Trophoblast cell (in vitro differentiated cells and primary cell): ENCODE results near the gene KIAA1549.

Source experiments
- DNase-seq, 2 donors: peaks; one replicate each; pipeline ENCODE4 v3.0.0-alpha.2; 2016
- H2AFZ ChIP-seq: 2 replicates; pipeline ENCODE4 v1.6.1; 2013; ENCODE audit warnings: low read length, moderate library complexity, mild to moderate bottlenecking; ENCODE audit not compliant: insufficient read depth, poor library complexity
- H2AK5ac ChIP-seq: 2 replicates; pipeline ENCODE4 v1.6.1; 2013; ENCODE audit warnings: mild to moderate bottlenecking, low read length
- H2BK120ac ChIP-seq: 2 replicates; pipeline ENCODE4 v1.6.1; 2013; ENCODE audit warnings: low read length, mild to moderate bottlenecking, moderate library complexity; ENCODE audit not compliant: insufficient read depth, poor library complexity
- H2BK12ac ChIP-seq: 2 replicates; pipeline ENCODE4 v1.6.1; 2013; ENCODE audit warnings: mild to moderate bottlenecking, low read length, moderate library complexity
- H2BK5ac ChIP-seq: 2 replicates; pipeline ENCODE4 v1.6.1; 2013; ENCODE audit warnings: low read length, low read depth, moderate library complexity, mild to moderate bottlenecking; ENCODE audit not compliant: poor library complexity
- H3K14ac ChIP-seq: 2 replicates; pipeline ENCODE4 v1.6.1; 2013; ENCODE audit warnings: mild to moderate bottlenecking, low read length
- H3K18ac ChIP-seq: 2 replicates; pipeline ENCODE4 v1.6.1; 2013; ENCODE audit warnings: mild to moderate bottlenecking, low read length
- H3K23ac ChIP-seq: 2 replicates; pipeline ENCODE4 v1.6.1; 2013; ENCODE audit warnings: low read length
- H3K27ac ChIP-seq: 2 replicates; pipeline ENCODE4 v1.5.1; 2013; ENCODE audit warnings: low read depth, mild to moderate bottlenecking, inconsistent platforms, low read length, moderate library complexity
- H3K27me3 ChIP-seq: 2 replicates; pipeline ENCODE4 v1.6.1; 2013; ENCODE audit warnings: inconsistent platforms, mild to moderate bottlenecking, low read length, moderate library complexity; ENCODE audit not compliant: insufficient read depth
- H3K36me3 ChIP-seq, 2 experiments: 1 replicate in 1 of 2; 2 replicates in 1 of 2; pipeline ENCODE4 v1.6.1; 2013; ENCODE audit warnings: low read length in 2 of 2, mild to moderate bottlenecking in 2 of 2, moderate library complexity in 1 of 2; ENCODE audit not compliant: insufficient read depth in 2 of 2, control insufficient read depth in 1 of 2
- H3K4ac ChIP-seq: 2 replicates; pipeline ENCODE4 v1.6.1; 2013; ENCODE audit warnings: low read depth, mild to moderate bottlenecking, low read length, moderate library complexity
- H3K4me1 ChIP-seq, 2 experiments: 1 replicate in 1 of 2; 2 replicates in 1 of 2; pipeline ENCODE4 v1.6.1; 2013; ENCODE audit warnings: low read length in 2 of 2, mild to moderate bottlenecking in 2 of 2, moderate library complexity in 1 of 2; ENCODE audit not compliant: insufficient read depth in 2 of 2, control insufficient read depth in 1 of 2
- H3K4me2 ChIP-seq: 2 replicates; pipeline ENCODE4 v1.6.1; 2013; ENCODE audit warnings: inconsistent platforms, mild to moderate bottlenecking, low read length, moderate library complexity
- H3K4me3 ChIP-seq: 2 replicates; pipeline ENCODE4 v1.5.1; 2013; ENCODE audit warnings: mild to moderate bottlenecking, low read depth, low read length, inconsistent platforms
- H3K79me1 ChIP-seq: one replicate; pipeline ENCODE4 v1.6.1; 2013; ENCODE audit warnings: low read length
- H3K79me2 ChIP-seq: 2 replicates; pipeline ENCODE4 v1.6.1; 2013; ENCODE audit warnings: low read length, mild to moderate bottlenecking; ENCODE audit not compliant: control insufficient read depth, insufficient read depth, poor library complexity
- H3K9ac ChIP-seq: 2 replicates; pipeline ENCODE4 v1.6.1; 2013; ENCODE audit warnings: mild to moderate bottlenecking, low read length
- H3K9me3 ChIP-seq: 2 replicates; pipeline ENCODE4 v1.6.1; 2013; ENCODE audit warnings: low read depth, mild to moderate bottlenecking, control low read depth, inconsistent platforms, low read length; ENCODE audit not compliant: insufficient read depth
- H4K12ac ChIP-seq: 2 replicates; pipeline ENCODE4 v1.6.1; 2013; ENCODE audit warnings: low read depth, mild to moderate bottlenecking, low read length, moderate library complexity
- H4K8ac ChIP-seq: 2 replicates; pipeline ENCODE4 v1.6.1; 2013; ENCODE audit warnings: low read depth, mild to moderate bottlenecking, low read length, moderate library complexity
- H4K91ac ChIP-seq: one replicate; pipeline ENCODE4 v1.6.1; 2013; ENCODE audit warnings: low read depth, mild to moderate bottlenecking, low read length, moderate library complexity
- WGBS: extraction: QIAGEN DNeasy Blood & Tissue Kit; methylation state at CpG from one replicate; pipeline ENCODE4 v1.1.7; 2013; ENCODE audit warnings: missing lambda C conversion rate; ENCODE audit not compliant: insufficient read length, insufficient coverage; ENCODE audit errors: extremely low coverage; 5-methylcytosine and 5-hydroxymethylcytosine counted together

KIAA1549 gene

GRCh38 chr7:138852469-138852868 lies 128.7 kb downstream of the KIAA1549 start:
- H3K79me2 ChIP-seq, result no peaks in the 10 kb centered on the region
- no peak overlapping the region for H2AK5ac ChIP-seq
- H3K18ac ChIP-seq, result no peak overlapping the region
- no CpG with 5 or more reads among the region's 5 CpGs for WGBS
- H3K4me1 ChIP-seq, result no peaks in the 10 kb centered on the region
- H2AFZ ChIP-seq, result no peak overlapping the region
- no peaks in the 10 kb centered on the region for H3K27me3 ChIP-seq
- no peak overlapping the region for H3K4ac ChIP-seq
- H3K23ac ChIP-seq, result no peak overlapping the region
- no peak overlapping the region for H3K14ac ChIP-seq
- H2BK12ac ChIP-seq, result no peak overlapping the region
- no peak overlapping the region for H3K27ac ChIP-seq
- H4K91ac ChIP-seq, result no peak overlapping the region
- H3K9ac ChIP-seq, result no peak overlapping the region
- no peaks in the 10 kb centered on the region for H3K9me3 ChIP-seq
- no peak overlapping the region for H2BK120ac ChIP-seq
- H4K8ac ChIP-seq, result no peak overlapping the region
- peaks cover 3 to 19% of the 10 kb centered on the region in 2 experiments for H3K36me3 ChIP-seq
- no peak overlapping the region for H3K4me3 ChIP-seq
- no peak overlapping the region for H4K12ac ChIP-seq
- no peaks in the 10 kb centered on the region for H3K79me1 ChIP-seq
- no peak overlapping the region for H2BK5ac ChIP-seq
- DNase-seq, result no peak
- H3K4me2 ChIP-seq, result no peak overlapping the region

DNA sequence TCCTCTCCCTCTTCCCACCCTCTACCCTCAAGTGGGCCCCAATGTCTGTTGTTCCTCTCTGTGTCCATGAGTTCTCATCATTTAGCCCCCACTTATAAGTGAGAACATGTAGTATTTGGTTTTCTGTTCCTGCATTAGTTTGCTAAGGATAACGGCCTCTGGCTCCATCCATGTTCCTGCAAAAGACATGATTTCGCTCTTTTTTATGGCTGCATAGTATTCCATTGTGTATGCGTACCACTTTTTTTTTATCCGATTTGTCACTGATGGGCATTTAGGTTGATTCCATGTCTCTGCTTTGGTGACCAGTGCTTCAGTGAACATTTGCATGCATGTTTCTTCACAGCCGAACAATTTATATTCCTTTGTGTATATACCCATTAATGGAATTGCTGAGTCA lies 131.5 kb downstream of the KIAA1549 start:
- no peaks in the 10 kb centered on the region for H3K79me1 ChIP-seq
- H4K8ac ChIP-seq, result no peak overlapping the region
- no peak for DNase-seq
- H3K18ac ChIP-seq, result no peak overlapping the region
- H2BK5ac ChIP-seq, result no peak overlapping the region
- no peak overlapping the region for H3K27ac ChIP-seq
- no peak overlapping the region for H3K4ac ChIP-seq
- no peaks in the 10 kb centered on the region for H3K27me3 ChIP-seq
- no peak overlapping the region for H3K9ac ChIP-seq
- H3K14ac ChIP-seq, result no peak overlapping the region
- no peak overlapping the region for H2AK5ac ChIP-seq
- H3K4me1 ChIP-seq, result no peaks in the 10 kb centered on the region
- H3K36me3 ChIP-seq, result peaks cover 5 to 7% of the 10 kb centered on the region in 2 experiments
- H3K9me3 ChIP-seq, result no peaks in the 10 kb centered on the region
- no peak overlapping the region for H3K23ac ChIP-seq
- no peak overlapping the region for H4K12ac ChIP-seq
- no peak overlapping the region for H3K4me2 ChIP-seq
- no peaks in the 10 kb centered on the region for H3K79me2 ChIP-seq
- no peak overlapping the region for H2BK12ac ChIP-seq
- no peak overlapping the region for H2AFZ ChIP-seq
- no peak overlapping the region for H4K91ac ChIP-seq
- no peak overlapping the region for H3K4me3 ChIP-seq
- H2BK120ac ChIP-seq, result no peak overlapping the region
- no CpG with 5 or more reads among the region's 5 CpGs for WGBS

DNA sequence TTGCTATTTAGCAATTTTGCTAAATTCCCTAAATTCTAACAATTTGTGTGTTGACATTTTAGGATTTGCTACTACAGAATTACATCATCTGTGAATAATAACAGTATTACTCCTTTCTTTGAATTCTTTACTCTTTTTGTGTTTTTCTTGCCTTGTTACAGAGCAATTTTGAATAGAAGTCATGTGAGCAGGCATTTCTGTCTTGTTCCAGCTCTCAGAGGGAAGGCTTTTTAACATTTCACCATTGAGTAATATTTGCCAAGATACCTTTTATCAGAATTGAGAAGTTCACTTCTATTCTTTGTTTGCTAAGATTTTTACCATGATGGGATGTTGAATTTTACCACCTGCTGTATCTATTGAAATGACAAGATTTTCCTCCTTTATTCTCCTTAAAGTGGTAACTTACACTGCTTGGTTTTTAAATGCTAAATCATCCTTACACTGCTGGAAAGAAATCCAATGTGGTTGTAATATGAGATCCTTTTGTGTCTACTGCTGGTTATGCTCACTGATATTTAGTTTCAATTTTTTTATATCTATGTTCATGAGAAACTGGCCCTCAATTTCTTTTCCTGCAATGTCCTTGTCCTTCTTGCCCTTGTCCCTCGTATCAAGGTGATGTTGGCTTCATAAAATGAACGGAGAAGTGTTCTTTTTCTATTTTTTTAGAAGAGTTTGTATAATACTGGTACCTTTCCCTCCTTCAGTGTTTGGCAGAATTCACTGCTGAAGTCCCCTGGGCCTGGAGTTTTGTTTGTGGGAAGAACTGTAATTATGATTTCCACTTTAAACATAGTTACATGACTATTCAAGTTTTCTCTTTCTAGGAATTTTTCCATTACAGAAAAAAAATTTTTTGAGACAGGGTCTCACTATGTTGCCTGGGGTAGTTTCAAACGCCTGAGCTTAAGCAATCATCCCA lies 132.9 kb downstream of the KIAA1549 start:
- no peak overlapping the region for H2AK5ac ChIP-seq
- DNase-seq, result no peak
- no peaks in the 10 kb centered on the region for H3K27me3 ChIP-seq
- no peak overlapping the region for H2BK12ac ChIP-seq
- no peaks in the 10 kb centered on the region for H3K4me1 ChIP-seq
- no peak overlapping the region for H3K9ac ChIP-seq
- WGBS, result no CpG with 5 or more reads among the region's 3 CpGs
- no peaks in the 10 kb centered on the region for H3K79me2 ChIP-seq
- no peak overlapping the region for H4K91ac ChIP-seq
- H4K12ac ChIP-seq, result no peak overlapping the region
- H3K4me2 ChIP-seq, result no peak overlapping the region
- peaks cover 10 to 11% of the 10 kb centered on the region in 2 experiments for H3K36me3 ChIP-seq
- no peak overlapping the region for H3K27ac ChIP-seq
- H3K9me3 ChIP-seq, result peaks cover 2% of the 10 kb centered on the region
- H3K4me3 ChIP-seq, result no peak overlapping the region
- H3K18ac ChIP-seq, result no peak overlapping the region
- no peak overlapping the region for H3K14ac ChIP-seq
- H2AFZ ChIP-seq, result no peak overlapping the region
- no peak overlapping the region for H2BK120ac ChIP-seq
- no peaks in the 10 kb centered on the region for H3K79me1 ChIP-seq
- no peak overlapping the region for H3K4ac ChIP-seq
- no peak overlapping the region for H2BK5ac ChIP-seq
- H3K23ac ChIP-seq, result no peak overlapping the region
- H4K8ac ChIP-seq, result no peak overlapping the region

GRCh38 chr7:138845711-138846110 lies 135.5 kb downstream of the KIAA1549 start:
- WGBS, result no CpG with 5 or more reads among the region's 2 CpGs
- Histone ChIP-seq H3K27me3 (no peaks in the 10 kb centered on the region), H3K79me2 (no peaks in the 10 kb centered on the region)

More at GRCh38 chr7:138845711-138846110, 135.5 kb downstream of the KIAA1549 start:
- H3K4ac ChIP-seq, result no peak overlapping the region
- peaks cover 2% of the 10 kb centered on the region for H3K9me3 ChIP-seq
- peaks cover 7 to 9% of the 10 kb centered on the region in 2 experiments for H3K36me3 ChIP-seq
- H3K9ac ChIP-seq, result no peak overlapping the region
- H2BK120ac ChIP-seq, result no peak overlapping the region
- no peak overlapping the region for H3K27ac ChIP-seq
- no peak overlapping the region for H3K14ac ChIP-seq
- H2AFZ ChIP-seq, result no peak overlapping the region
- H2BK5ac ChIP-seq, result no peak overlapping the region
- H4K12ac ChIP-seq, result no peak overlapping the region
- H2AK5ac ChIP-seq, result no peak overlapping the region
- no peak overlapping the region for H3K4me2 ChIP-seq
- H3K23ac ChIP-seq, result no peak overlapping the region
- no peak overlapping the region for H2BK12ac ChIP-seq
- no peaks in the 10 kb centered on the region for H3K79me1 ChIP-seq
- no peak overlapping the region for H4K91ac ChIP-seq
- DNase-seq, result no peak
- H4K8ac ChIP-seq, result no peak overlapping the region
- H3K4me3 ChIP-seq, result no peak overlapping the region
- no peak overlapping the region for H3K18ac ChIP-seq
- peaks cover 0 to 5% of the 10 kb centered on the region in 2 experiments for H3K4me1 ChIP-seq
